ENCODE data around the gene ALAS1.

The ALAS1 gene

GRCh38 chr3:52237657-52238172 lies 39.8 kb downstream of the ALAS1 start:
- DNase-seq, result peak; percentile 54 to 81

DNA sequence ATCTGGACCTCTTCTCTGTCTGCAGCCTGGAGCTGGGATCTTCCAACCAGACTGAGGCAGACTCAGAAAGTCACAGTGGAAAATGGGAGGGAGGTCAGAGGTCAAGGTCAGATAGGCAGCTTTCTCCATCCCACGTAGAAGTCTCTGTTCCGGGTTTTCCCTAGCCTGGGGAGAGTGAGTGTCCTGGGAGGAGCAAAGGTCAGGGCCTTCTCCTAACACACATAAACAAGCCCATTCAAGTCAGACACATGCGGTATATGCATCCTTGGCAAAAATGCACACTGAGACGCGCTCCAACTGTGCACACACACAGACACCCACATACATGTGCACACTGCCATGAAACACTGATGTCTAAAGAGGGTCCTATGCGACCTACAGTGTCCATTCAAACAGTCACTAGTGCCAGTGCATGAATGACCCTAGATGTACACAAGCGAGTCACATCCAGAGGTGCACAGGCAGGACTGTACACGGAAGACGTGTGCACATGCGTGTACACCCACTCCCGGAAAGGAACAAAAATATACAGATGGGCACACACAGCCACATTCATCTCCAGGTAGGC lies 40.3 kb downstream of the ALAS1 start:
- peak in 1 of 2 experiments; percentile 50 for DNase-seq

DNA sequence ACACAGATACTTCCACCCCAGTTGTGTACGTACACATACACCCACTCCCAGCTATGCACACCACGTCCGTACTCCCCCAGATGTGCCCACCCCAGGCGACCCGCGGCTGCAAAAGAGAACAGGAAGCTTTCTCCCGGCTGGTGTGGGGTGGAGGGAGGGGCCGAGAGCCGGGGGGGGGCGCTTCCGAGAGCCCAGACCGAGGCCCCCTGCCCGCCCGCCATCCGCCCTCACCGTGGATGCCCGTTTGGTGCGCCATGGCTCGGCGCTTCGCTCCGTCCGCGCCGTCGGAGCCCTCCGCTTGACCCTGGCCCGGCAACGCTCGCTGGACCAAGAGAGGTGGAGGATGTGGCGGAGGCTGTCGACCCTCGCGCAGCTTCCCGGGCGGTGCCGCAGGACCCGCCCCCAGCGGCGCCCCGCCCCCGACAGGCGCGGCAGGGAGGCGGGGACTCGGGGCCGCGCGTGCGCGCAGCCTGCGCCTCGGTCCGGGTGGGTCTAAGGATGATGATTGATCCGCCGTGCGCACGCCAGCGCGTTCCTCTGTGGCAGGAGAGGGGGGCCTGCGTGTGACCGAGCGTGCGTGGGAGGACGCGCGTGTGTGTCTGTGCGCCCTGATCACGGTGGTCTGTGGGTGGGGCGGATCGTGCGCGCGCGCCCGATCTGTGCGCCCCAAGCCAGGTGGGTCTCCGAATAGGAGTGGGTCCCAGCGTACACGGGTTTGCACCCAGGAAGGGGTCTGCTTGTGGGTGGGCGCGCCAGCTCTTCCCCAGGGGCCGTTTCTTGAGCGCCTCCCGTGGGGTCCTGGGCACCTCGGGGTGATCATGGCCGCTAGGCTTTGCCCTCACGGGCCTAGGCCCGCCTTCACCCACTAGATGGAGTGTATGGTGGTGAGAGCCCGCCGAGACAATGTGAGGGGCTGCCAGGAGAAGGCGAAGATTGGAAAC lies 41.1 kb downstream of the ALAS1 start, which contains the start of gene TWF2:
Gene TWF2 (minus strand): TSS at position 398 of the 941 bp plus-strand sequence. CDS start 142 bp downstream, at position 256.
- peak; percentile 54 to 82 for DNase-seq

DNA sequence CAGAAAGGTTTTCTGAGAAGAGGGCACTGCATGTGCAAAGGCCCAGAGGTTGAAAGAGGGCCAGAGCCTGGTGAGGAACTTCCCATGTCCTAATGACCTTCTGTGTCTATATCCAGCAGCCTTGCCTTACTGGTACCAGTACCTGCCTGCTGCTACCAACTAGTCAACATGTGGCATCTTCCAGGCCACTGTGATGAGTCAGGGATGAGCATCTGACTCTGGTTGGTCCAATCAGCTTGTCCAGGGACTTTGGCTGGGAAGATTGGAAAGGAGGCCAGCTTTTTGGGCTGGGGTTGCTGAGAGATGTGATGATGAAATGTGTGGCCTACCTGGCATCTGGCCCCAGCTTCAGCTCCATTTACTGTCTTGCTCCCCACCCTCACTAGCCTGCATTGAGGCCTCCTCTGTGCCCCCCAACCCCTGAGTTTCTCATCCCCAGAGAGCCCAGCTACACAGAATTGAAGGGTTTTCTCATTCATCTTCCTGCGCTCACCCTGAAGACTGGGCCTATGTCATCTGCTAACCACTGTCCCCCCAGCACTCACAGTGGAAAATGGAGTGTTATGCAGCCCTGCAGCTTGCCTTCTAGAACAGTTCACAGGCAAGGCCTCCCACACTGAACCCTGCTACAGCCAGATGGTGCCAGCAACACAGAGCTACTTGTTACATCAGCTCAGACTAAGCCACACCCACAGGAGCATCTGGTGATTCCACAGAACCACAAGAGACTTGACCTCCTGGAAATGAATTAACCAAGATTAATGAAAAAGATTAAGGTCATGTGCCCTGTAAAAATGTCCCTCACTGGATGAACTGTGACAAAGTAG lies 42.3 kb downstream of the ALAS1 start:
- peak; percentile 44 to 76 for DNase-seq

DNA sequence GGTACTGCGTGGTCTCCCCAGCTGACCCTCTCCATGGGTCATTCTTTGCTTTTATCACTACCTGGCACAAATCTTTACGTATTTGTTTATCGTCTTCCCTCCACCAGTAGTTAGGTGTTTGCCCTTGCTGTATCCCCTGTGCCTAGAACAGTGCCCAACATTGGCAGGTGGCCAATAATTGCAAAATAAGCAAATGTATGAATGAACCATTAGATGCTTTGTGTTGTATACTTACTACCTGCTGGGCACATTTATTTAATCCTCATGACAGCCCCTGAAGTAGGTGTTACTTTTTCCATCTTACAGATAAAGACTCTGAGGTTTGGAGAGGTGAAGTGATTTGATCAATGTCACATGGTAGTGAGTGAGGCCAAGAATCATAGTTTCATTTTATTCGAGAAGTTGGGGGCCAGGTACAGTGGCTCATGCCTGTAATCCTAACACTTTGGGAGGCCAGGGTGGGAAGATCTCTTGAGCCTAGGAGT lies 43.0 kb downstream of the ALAS1 start:
- DNase-seq, result peak in 1 of 2 experiments; percentile 35

- no peak for DNase-seq
Measured at GRCh38 chr3:52242039-52242438, 44.1 kb downstream of the ALAS1 start.

GRCh38 chr3:52243791-52244628 lies 46.0 kb downstream of the ALAS1 start:
- no peak for DNase-seq

GRCh38 chr3:52245322-52246263 lies 47.6 kb downstream of the ALAS1 start, which contains the start of gene PPM1M:
TSS of gene PPM1M (plus strand) at chr3:52245759. CDS start at chr3:52245825, 66 bp downstream.
- no peak for DNase-seq

GRCh38 chr3:52246264-52246620 lies 48.3 kb downstream of the ALAS1 start:
- DNase-seq, result no peak

- DNase-seq, result no peak
Measured at GRCh38 chr3:52246728-52247408, 48.9 kb downstream of the ALAS1 start.

- no peak for DNase-seq
Measured at GRCh38 chr3:52247409-52248164, 49.6 kb downstream of the ALAS1 start.

DNA sequence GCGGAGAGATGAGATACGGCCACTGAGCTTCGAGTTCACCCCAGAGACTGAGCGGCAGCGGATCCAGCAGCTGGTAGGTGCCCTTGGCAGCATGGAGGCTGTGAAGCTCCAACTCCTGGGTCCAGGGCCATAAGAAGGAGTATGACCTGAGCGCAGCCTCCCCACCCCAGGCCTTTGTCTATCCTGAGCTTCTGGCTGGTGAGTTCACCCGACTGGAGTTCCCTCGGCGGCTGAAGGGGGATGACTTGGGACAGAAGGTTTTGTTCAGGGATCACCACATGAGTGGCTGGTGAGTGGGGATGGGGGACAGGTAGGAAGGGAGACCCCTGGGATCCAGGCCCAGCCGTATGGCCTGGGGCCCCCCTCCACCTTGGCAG lies 50.2 kb downstream of the ALAS1 start:
- DNase-seq, result no peak

DNA sequence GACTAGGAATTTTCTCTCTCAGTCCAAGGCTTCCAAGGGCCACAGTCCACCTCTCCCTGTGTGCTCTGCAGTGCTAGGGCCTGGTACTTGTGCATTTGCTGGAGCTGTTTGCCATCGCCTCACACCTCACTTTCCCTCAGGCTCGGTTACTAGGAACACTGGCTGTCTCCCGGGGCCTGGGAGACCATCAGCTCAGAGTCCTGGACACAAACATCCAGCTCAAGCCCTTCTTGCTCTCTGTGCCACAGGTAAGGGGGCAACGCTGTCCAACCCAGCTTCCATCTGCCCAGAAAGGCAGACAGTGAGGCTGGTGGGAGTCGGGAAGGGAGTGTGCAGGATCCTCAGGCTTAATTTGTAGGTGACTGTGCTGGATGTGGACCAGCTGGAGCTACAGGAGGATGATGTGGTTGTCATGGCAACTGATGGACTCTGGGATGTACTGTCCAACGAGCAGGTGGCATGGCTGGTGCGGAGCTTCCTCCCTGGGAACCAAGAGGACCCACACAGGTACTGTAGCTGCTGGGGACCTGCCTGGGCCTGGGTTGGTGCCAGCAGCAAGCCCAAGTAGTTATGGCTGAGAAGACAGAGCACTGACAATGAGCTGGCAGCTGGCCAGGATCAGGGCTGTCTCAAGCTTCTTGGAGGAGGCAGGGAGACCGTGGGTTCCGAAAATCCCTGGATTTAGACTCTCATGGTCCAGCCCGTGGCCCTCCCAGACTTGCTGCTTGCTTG lies 51.0 kb downstream of the ALAS1 start:
- peak in 1 of 2 experiments; percentile 16 for DNase-seq

DNA sequence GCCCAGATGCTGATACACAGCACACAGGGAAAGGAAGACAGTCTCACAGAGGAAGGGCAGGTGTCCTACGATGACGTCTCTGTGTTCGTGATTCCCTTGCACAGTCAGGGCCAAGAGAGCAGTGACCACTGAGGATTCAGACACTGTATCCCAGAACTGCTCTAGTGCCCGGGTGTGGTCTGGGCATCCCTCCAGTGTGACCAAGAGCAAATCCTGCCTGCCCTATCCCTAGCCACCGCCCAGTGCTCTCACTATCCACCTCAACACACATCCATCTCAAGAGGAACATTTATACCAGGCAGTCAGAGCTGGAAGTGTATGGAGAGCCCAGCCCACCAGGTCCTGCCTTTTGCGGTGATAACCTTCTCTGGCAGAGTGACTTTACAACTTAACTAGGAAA lies 51.7 kb downstream of the ALAS1 start:
- no peak for DNase-seq

DNA sequence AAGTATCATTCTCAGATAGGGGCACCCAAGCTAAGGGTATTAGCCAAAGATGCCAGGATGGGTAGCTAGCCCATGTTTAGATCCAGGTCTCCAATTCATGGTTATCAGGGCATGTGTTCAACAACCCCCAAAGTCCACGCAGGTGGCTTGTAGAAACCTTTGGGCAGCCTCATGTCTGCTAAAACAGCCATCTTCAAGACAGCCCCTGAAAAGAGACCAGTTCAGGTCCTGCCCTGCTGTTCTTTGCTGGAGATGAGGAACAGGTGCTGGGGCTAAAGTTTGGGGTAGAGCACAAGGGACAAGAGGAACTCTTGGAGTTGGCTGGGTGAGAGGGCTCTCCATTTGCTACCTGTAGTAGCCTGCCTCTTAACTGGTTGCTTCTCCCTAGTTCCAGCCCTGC lies 52.2 kb downstream of the ALAS1 start:
- DNase-seq, result no peak

DNA sequence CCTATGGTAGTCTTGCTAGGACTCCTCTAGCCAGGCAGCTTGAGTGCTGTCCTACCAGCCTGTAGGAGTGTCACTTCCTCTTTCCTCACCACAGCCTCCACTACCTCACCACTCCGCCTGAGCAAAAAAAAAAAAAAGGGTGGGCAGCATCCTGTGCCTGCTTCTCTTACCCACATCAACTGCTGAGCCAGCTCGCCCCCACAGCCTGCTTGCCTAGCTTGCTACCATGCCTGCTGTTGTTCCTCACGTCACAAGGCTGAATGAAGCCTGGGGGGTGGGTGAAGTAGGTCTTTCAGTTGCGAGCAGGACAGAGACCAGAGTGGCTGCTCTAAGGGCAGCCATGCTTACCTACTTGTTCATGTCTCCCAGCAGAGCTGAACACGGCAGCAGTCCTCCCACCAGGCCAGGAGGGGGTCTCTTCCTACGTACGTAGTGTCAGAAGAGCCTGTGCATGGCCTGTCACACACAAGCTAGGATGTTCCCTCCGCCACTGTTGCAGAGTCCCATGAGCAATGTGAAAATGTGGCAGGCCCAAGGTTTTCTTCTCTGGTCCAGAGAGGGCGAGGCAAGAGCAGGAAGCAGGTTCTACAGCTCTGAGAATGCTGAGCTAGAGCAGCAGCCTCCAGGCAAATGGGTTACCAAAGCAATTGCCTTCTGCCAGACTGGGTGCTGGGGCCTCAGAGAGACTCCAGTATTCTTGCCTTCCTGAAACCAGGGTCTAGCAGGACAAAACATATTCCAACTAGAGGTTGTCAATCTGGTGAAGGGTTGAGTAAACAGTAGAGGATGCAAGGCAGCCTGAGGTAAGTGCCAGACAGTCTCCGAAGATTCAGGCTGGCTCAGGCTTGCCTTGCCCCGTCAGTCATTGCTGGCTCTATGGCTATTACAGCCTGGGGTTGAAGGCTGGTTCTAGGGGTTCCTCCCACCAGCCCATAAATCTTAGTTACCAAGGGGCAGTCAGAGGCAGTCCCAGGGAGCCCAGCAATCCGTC lies 55.6 kb downstream of the ALAS1 start:
- DNase-seq, result no peak

DNA sequence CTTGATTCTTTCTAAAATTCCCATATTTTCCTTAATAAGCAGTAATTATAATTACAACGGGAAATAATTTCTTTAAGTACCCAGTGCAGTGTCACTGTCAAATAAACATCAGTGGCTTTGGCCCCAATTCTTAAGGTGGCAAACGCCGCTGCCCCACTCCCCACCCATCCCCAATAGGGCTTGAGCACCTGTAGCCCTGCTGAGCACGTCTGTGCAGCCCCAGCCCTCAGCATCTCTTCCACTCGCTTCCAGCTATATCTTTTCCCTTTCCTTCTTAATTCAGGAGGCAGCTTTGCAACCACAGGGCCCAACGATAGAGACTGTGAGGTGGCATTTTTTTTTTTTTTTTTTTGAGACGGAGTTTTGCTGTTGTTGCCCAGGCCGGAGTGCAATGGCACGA lies 56.6 kb downstream of the ALAS1 start:
- no peak for DNase-seq

Data from NCI-H446 (cell line).